NCI-H748 (cell line): ENCODE measurements around the gene WAS.
"Not testable (repeated sequence)": the region's sequence is repeated elsewhere in the genome, so short reads cannot be mapped to it uniquely, and the experiment has no call there.

Source experiments
- DNase-seq: peaks from one replicate; lab custom pipeline; 2025; ENCODE audit not compliant: unreplicated experiment; lab: John Stamatoyannopoulos, UW

The WAS gene

GRCh38 chrX:48684134-48684533 lies 535 bp downstream of the WAS start:
- DNase-seq: no peak

- DNase-seq: no peak
These were observed 1.8 kb downstream of the WAS start for GRCh38 chrX:48685416-48685815.

GRCh38 chrX:48688531-48689150 lies 5.0 kb downstream of the WAS start:
- DNase-seq: no peak

- no peak for DNase-seq
These were observed 5.8 kb downstream of the WAS start for GRCh38 chrX:48689208-48689920.

- not testable (repeated sequence) for DNase-seq
These were observed 8.1 kb downstream of the WAS start for GRCh38 chrX:48691746-48692145.

- peak; percentile 29 for DNase-seq
These were observed 11.4 kb downstream of the WAS start for GRCh38 chrX:48694776-48695533.

GRCh38 chrX:48695534-48695896 lies 11.9 kb downstream of the WAS start:
- no peak for DNase-seq

- DNase-seq: no peak
These were observed 12.3 kb downstream of the WAS start for GRCh38 chrX:48695925-48696300.

- peak; percentile 94 for DNase-seq
These were observed 12.8 kb downstream of the WAS start, which contains the start of gene SUV39H1 for GRCh38 chrX:48696301-48696908. SUV39H1 (plus strand) TSS chrX:48696734; CDS start chrX:48696785, 51 bp downstream.

GRCh38 chrX:48696909-48697727 lies 13.5 kb downstream of the WAS start:
- DNase-seq: peak; percentile 81

- no peak for DNase-seq
These were observed 14.7 kb downstream of the WAS start for GRCh38 chrX:48698306-48698705.

GRCh38 chrX:48700246-48700645 lies 16.6 kb downstream of the WAS start:
- no peak for DNase-seq

GRCh38 chrX:48700951-48701653 lies 17.5 kb downstream of the WAS start:
- no peak for DNase-seq

- DNase-seq: no peak
These were observed 18.4 kb downstream of the WAS start for GRCh38 chrX:48702032-48702431.

GRCh38 chrX:48702716-48703115 lies 19.1 kb downstream of the WAS start:
- no peak for DNase-seq

- no peak for DNase-seq
These were observed 19.6 kb downstream of the WAS start for GRCh38 chrX:48703228-48703627.

GRCh38 chrX:48703642-48704481 lies 20.3 kb downstream of the WAS start:
- DNase-seq: no peak

- DNase-seq: no peak
These were observed 22.3 kb downstream of the WAS start for GRCh38 chrX:48705871-48706270.

GRCh38 chrX:48709522-48710112 lies 26.0 kb downstream of the WAS start:
- DNase-seq: no peak
